SK-MEL-5 (cell line): ENCODE results near the gene PCDHB6. TPM values are rescaled to one million over a fixed set of nuclear protein-coding genes. Genes with fewer than 3 reads are reported as not detected.
A peak's percentile ranks its signal among the peaks of the same experiment; 100 is the strongest.
"Not testable (repeated sequence)": the region's sequence is repeated elsewhere in the genome, so short reads cannot be mapped to it uniquely, and the experiment has no call there.

Experiments
- DNase-seq: peaks from one replicate; pipeline ENCODE4 v3.0.0-alpha.2; 2016; ENCODE audit warnings: low read depth, low spot score
- in situ Hi-C: cut with HindIII; loops from 2 replicates; pipeline ENCODE4 v1.10.0; 2016; ENCODE audit warnings: low sequenced_read_pairs, high pct_unique_total_duplicates, low pct_unique_long_range_greater_than_20kb
- total RNA-seq: library from RNA; depleted of rRNA; stranded (reverse); fragments of >200 nt; shearing (Covaris generic); gene quantifications from 2 replicates; pipeline ENCODE4 v1.2.3, GENCODE V29; 2014; rRNA removed

PCDHB6 gene
- total RNA-seq, 1 experiment from 2014 or later = 0.21 TPM

DNA sequence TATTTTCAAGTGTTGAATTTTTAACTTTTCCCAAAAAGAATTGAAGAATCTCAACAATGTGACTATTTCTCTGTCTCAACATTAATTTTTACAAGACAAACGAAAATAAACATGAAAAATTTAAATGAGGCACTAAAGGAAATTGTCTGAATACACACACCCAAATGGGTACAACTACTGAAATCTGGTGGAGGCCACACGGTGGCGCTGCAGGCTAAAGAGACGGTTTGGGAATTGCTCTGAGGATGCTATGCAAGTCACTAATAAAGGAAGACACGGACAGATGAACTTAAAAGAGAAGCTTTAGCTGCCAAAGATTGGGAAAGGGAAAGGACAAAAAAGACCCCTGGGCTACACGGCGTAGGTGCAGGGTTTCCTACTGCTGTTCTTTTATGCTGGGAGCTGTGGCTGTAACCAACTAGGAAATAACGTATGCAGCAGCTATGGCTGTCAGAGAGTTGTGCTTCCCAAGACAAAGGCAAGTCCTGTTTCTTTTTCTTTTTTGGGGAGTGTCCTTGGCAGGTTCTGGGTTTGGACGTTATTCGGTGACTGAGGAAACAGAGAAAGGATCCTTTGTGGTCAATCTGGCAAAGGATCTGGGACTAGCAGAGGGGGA, 42.4 kb downstream of the PCDHB6 start, which contains the start of gene PCDHB10:
Gene PCDHB10 (plus strand): TSS at position 244 of the 616 bp plus-strand sequence. CDS start 200 bp downstream, at position 444.
- peak; percentile 66 for DNase-seq
- in situ Hi-C loops = no loop called here

DNA sequence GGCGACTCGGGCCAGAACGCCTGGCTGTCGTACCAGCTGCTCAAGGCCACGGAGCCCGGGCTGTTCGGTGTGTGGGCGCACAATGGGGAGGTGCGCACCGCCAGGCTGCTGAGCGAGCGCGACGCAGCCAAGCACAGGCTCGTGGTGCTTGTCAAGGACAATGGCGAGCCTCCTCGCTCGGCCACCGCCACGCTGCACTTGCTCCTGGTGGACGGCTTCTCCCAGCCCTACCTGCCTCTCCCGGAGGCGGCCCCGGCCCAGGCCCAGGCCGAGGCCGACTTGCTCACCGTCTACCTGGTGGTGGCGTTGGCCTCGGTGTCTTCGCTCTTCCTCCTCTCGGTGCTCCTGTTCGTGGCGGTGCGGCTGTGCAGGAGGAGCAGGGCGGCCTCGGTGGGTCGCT, 44.5 kb downstream of the PCDHB6 start:
- in situ Hi-C loops = not testable (repeated sequence)

DNA sequence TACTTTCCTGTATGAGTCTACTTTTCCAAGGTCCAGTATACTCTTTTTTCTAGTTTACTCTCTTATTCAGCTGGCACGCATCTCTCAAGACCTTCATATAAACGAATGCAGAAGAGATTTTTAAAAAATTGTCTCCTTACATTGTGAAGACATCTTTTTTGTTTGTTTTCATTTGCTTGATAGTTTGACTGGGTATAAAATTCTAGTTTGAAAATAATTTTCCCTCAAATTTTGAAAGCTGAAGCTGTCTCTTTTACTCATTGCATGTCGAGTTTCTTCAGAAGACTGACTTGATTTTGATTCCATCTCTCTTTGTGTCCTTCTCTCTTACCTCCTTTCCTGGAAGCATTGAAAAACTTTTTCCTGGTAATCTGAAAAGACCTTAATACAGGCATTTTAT, 46.5 kb downstream of the PCDHB6 start:
- in situ Hi-C loops = no loop called here
- no peak for DNase-seq

More for the DNA sequence above, 44.5 kb downstream of the PCDHB6 start:
- not testable (repeated sequence) for DNase-seq

DNA sequence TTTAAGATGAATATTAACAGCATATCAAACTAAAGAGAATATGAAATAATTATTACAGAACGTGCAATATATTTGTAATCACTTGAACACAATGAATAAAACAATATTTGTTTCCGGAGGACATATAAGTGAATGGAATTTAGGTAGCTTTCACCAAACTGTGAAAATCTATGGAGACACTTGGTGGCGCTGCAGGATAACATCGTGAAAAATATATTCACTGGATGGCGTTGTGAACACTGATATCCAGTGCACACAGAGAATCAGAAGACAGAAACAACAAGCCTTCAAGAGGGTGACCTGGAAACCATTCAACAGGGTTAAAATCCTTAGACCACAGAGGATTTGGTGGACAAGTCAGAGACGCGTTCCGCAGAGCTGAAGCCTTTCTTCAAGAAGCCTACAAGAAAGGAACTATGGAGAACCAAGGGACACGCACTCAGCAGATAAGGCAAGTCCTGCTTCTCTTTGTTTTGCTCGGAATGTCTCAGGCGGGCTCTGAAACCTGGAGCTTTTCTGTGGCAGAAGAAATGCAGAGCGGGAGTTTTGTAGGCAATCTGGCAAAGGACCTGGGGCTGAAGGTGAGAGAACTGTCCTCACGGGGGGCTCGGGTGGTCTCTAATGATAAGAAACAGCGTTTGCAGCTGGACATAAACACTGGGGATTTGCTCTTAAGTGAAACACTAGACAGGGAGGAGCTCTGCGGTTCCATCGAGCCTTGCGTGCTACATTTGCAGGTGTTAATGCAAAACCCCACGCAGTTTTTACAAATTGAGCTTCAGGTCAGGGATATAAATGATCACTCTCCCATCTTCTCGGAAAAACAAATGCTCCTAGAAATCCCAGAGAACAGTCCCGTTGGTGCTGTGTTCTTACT, 49.7 kb downstream of the PCDHB6 start, which contains the start of gene PCDHB11:
Gene PCDHB11 (plus strand): TSS at position 269 of the 877 bp plus-strand sequence. CDS start 148 bp downstream, at position 417.
- in situ Hi-C loops = no loop called here
- peak; percentile 60 for DNase-seq

DNA sequence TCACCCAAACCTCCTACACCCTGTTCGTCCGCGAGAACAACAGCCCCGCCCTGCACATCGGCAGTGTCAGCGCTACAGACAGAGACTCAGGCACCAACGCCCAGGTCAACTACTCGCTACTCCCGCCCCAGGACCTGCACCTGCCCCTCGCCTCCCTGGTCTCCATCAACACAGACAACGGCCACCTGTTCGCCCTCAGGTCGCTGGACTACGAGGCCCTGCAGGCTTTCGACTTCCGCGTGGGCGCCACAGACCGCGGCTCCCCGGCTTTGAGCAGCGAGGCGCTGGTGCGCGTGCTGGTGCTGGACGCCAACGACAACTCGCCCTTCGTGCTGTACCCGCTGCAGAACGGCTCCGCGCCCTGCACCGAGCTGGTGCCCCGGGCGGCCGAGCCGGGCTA, 51.3 kb downstream of the PCDHB6 start:
- in situ Hi-C loops, DNase-seq: not testable (repeated sequence)

DNA sequence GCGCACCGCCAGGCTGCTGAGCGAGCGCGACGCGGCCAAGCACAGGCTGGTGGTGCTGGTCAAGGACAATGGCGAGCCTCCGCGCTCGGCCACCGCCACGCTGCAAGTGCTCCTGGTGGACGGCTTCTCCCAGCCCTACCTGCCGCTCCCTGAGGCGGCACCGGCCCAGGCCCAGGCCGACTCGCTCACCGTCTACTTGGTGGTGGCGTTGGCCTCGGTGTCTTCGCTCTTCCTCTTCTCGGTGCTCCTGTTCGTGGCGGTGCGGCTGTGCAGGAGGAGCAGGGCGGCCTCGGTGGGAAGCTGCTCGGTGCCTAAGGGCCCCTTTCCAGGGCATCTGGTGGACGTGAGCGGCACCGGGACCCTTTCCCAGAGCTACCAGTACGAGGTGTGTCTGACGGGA, 51.8 kb downstream of the PCDHB6 start:
- DNase-seq, in situ Hi-C loops: not testable (repeated sequence)

Other genes starting within 250 kb of the PCDHB6 start
- gene PCDHAC1, start 223.8 kb upstream of the PCDHB6 start, total RNA-seq = 0.58 and 0.72 TPM in 2 replicates
- gene PCDHAC2, start 183.6 kb upstream of the PCDHB6 start, total RNA-seq = 0.32 TPM in 2 replicates
- not detected in 2 replicates for gene PCDHB1, start 98.7 kb upstream of the PCDHB6 start, total RNA-seq
- 0.95 and 1.8 TPM in 2 replicates for gene PCDHB2, start 55.4 kb upstream of the PCDHB6 start, total RNA-seq
- 0.13 and 0.21 TPM in 2 replicates for gene PCDHB3, start 49.6 kb upstream of the PCDHB6 start, total RNA-seq
- gene PCDHB4, start 28.2 kb upstream of the PCDHB6 start, total RNA-seq = 0.40 and 0.43 TPM in 2 replicates
- gene PCDHB5, start 14.9 kb upstream of the PCDHB6 start, total RNA-seq = 2.0 and 3.1 TPM in 2 replicates
- 0.24 and 0.29 TPM in 2 replicates for gene PCDHB7, start 22.6 kb downstream of the PCDHB6 start, total RNA-seq
- gene PCDHB8, start 27.7 kb downstream of the PCDHB6 start, total RNA-seq = 0.43 and 0.74 TPM in 2 replicates
- gene PCDHB16, start 32.3 kb downstream of the PCDHB6 start, total RNA-seq = 0.55 and 0.75 TPM in 2 replicates
- gene PCDHB9, start 37.1 kb downstream of the PCDHB6 start, total RNA-seq = 0.05 and 0.90 TPM in 2 replicates
- gene PCDHB10, start 42.3 kb downstream of the PCDHB6 start, total RNA-seq = 0.37 and 0.40 TPM in 2 replicates
- gene PCDHB11, start 49.6 kb downstream of the PCDHB6 start, total RNA-seq = 0.55 and 0.75 TPM in 2 replicates
- gene PCDHB12, start 58.7 kb downstream of the PCDHB6 start, total RNA-seq = 0.24 and 0.42 TPM in 2 replicates
- gene PCDHB13, start 63.9 kb downstream of the PCDHB6 start, total RNA-seq = 0.66 and 0.77 TPM in 2 replicates
- gene PCDHB14, start 73.3 kb downstream of the PCDHB6 start, total RNA-seq = 0.24 and 0.40 TPM in 2 replicates
- 1.1 and 1.6 TPM in 2 replicates for gene PCDHB15, start 95.3 kb downstream of the PCDHB6 start, total RNA-seq
- gene SLC25A2, start 154.0 kb downstream of the PCDHB6 start, total RNA-seq = 0.11 TPM in 1 of 2 replicates, not detected in the other
- 60.5 and 60.9 TPM in 2 replicates for gene TAF7, start 170.7 kb downstream of the PCDHB6 start, total RNA-seq
- gene PCDHGA1, start 180.5 kb downstream of the PCDHB6 start, total RNA-seq = 0.63 and 0.67 TPM in 2 replicates
- 1.7 and 2.0 TPM in 2 replicates for gene PCDHGA2, start 188.7 kb downstream of the PCDHB6 start, total RNA-seq
- gene PCDHGA3, start 193.8 kb downstream of the PCDHB6 start, total RNA-seq = 0.32 TPM in 1 of 2 replicates, not detected in the other
- gene PCDHGB1, start 200.0 kb downstream of the PCDHB6 start, total RNA-seq = 1.2 and 1.6 TPM in 2 replicates
- gene PCDHGA4, start 205.0 kb downstream of the PCDHB6 start, total RNA-seq = 1.4 and 1.6 TPM in 2 replicates
- gene PCDHGB2, start 209.9 kb downstream of the PCDHB6 start, total RNA-seq = 1.5 and 1.7 TPM in 2 replicates
- 0.56 and 0.66 TPM in 2 replicates for gene PCDHGA5, start 214.1 kb downstream of the PCDHB6 start, total RNA-seq
- gene PCDHGB3, start 220.2 kb downstream of the PCDHB6 start, total RNA-seq = 0.21 and 0.53 TPM in 2 replicates
- 1.8 and 2.4 TPM in 2 replicates for gene PCDHGA6, start 223.8 kb downstream of the PCDHB6 start, total RNA-seq
- 0.71 and 1.6 TPM in 2 replicates for gene PCDHGA7, start 232.7 kb downstream of the PCDHB6 start, total RNA-seq
- gene PCDHGB4, start 237.6 kb downstream of the PCDHB6 start, total RNA-seq = 0.08 and 0.26 TPM in 2 replicates
- 0.05 and 0.13 TPM in 2 replicates for gene PCDHGA8, start 242.6 kb downstream of the PCDHB6 start, total RNA-seq
- 0.29 and 0.50 TPM in 2 replicates for gene PCDHGB5, start 247.9 kb downstream of the PCDHB6 start, total RNA-seq